Mesenchymal stem cell (in vitro differentiated cells and primary cell): ENCODE data around the gene HMOX1.

ENCODE experiments used
- DNase-seq: peaks from one replicate; pipeline ENCODE4 v3.0.0-alpha.2; 2013
- H2AFZ ChIP-seq: one replicate; pipeline ENCODE4 v1.6.1; 2013; ENCODE audit warnings: low read depth, mild to moderate bottlenecking, control low read depth, inconsistent platforms, low read length, moderate library complexity
- H2AK5ac ChIP-seq: 2 replicates; pipeline ENCODE4 v1.6.1; 2013; ENCODE audit warnings: low read length, moderate library complexity, mild to moderate bottlenecking, inconsistent platforms; ENCODE audit not compliant: severe bottlenecking
- H2BK120ac ChIP-seq: one replicate; pipeline ENCODE4 v1.6.1; 2013; ENCODE audit warnings: low read depth, mild to moderate bottlenecking, inconsistent platforms, low read length, moderate library complexity
- H2BK12ac ChIP-seq, 2 experiments: one replicate each; pipeline ENCODE4 v1.6.1; 2013; ENCODE audit warnings: inconsistent platforms in 2 of 2, low read length in 2 of 2, mild to moderate bottlenecking in 2 of 2, moderate library complexity in 2 of 2, control low read depth in 1 of 2
- H2BK15ac ChIP-seq: one replicate; pipeline ENCODE4 v1.6.1; 2013; ENCODE audit warnings: mild to moderate bottlenecking, low read depth, inconsistent platforms; ENCODE audit not compliant: poor library complexity, severe bottlenecking
- H2BK5ac ChIP-seq: 2 replicates; pipeline ENCODE4 v1.6.1; 2013; ENCODE audit warnings: low read depth, mild to moderate bottlenecking, low read length, control low read depth, inconsistent platforms; ENCODE audit not compliant: poor library complexity, severe bottlenecking
- H3K14ac ChIP-seq, 2 experiments: one replicate each; pipeline ENCODE4 v1.6.1; 2013; ENCODE audit warnings: inconsistent platforms in 2 of 2, low read length in 2 of 2, control low read depth in 1 of 2, mild to moderate bottlenecking in 1 of 2, moderate library complexity in 1 of 2
- H3K18ac ChIP-seq, 2 experiments: one replicate each; pipeline ENCODE4 v1.6.1; 2013; ENCODE audit warnings: inconsistent platforms in 2 of 2, low read length in 2 of 2, control low read depth in 1 of 2, low read depth in 1 of 2, mild to moderate bottlenecking in 1 of 2
- H3K23ac ChIP-seq, 2 experiments: one replicate each; pipeline ENCODE4 v1.6.1; 2013; ENCODE audit warnings: inconsistent platforms in 2 of 2, low read length in 2 of 2, mild to moderate bottlenecking in 2 of 2, moderate library complexity in 2 of 2, control low read depth in 1 of 2
- H3K27ac ChIP-seq: 2 replicates; pipeline ENCODE4 v1.5.1; 2013; ENCODE audit warnings: mild to moderate bottlenecking, moderate library complexity, low read length, control low read depth, inconsistent platforms; ENCODE audit not compliant: poor library complexity, severe bottlenecking
- H3K27me3 ChIP-seq, 2 experiments: 2 replicates each; pipeline versions ENCODE4 v1.6.1 to v1.7.0; 2013; ENCODE audit warnings: low read length in 2 of 2, mild to moderate bottlenecking in 2 of 2, moderate library complexity in 2 of 2, control low read depth in 1 of 2, inconsistent platforms in 1 of 2; ENCODE audit not compliant: control insufficient read depth in 1 of 2, insufficient read depth in 1 of 2
- H3K36me3 ChIP-seq, 2 experiments: 2 replicates each; pipeline versions ENCODE4 v1.6.1 to v1.7.0; 2013; ENCODE audit warnings: low read length in 2 of 2, control low read depth in 1 of 2, inconsistent platforms in 1 of 2, low read depth in 1 of 2, mild to moderate bottlenecking in 1 of 2; ENCODE audit not compliant: insufficient read depth in 2 of 2, control insufficient read depth in 1 of 2
- H3K4ac ChIP-seq, 2 experiments: one replicate each; pipeline ENCODE4 v1.6.1; 2013; ENCODE audit warnings: inconsistent platforms in 2 of 2, low read length in 2 of 2, mild to moderate bottlenecking in 2 of 2, moderate library complexity in 2 of 2, control low read depth in 1 of 2, low read depth in 1 of 2
- H3K4me1 ChIP-seq: 2 replicates; pipeline ENCODE4 v1.6.1; 2013; ENCODE audit warnings: low read depth, low read length, control low read depth; ENCODE audit not compliant: control insufficient read depth, insufficient read depth
- H3K4me2 ChIP-seq: 2 replicates; pipeline ENCODE4 v1.6.1; 2013; ENCODE audit warnings: low read length, mild to moderate bottlenecking, inconsistent platforms; ENCODE audit not compliant: poor library complexity, severe bottlenecking
- H3K4me3 ChIP-seq, 2 experiments: 2 replicates each; pipeline versions ENCODE4 v1.5.1 to v1.7.0; 2013; ENCODE audit warnings: low read length in 2 of 2, mild to moderate bottlenecking in 2 of 2, control low read depth in 1 of 2, low read depth in 1 of 2; ENCODE audit not compliant: insufficient read depth in 1 of 2
- H3K79me1 ChIP-seq: replicated peaks from 2 replicates; pipeline ENCODE4 v1.6.1; 2013; ENCODE audit warnings: mild to moderate bottlenecking, control low read depth, low read length, inconsistent platforms; ENCODE audit not compliant: poor library complexity, severe bottlenecking
- H3K9ac ChIP-seq: 2 replicates; pipeline ENCODE4 v1.7.0; 2013; ENCODE audit warnings: mild to moderate bottlenecking, low read length, moderate library complexity
- H3K9me3 ChIP-seq: 2 replicates; pipeline ENCODE4 v1.7.0; 2013; ENCODE audit warnings: mild to moderate bottlenecking, low read length; ENCODE audit not compliant: control insufficient read depth
- H4K8ac ChIP-seq: one replicate; pipeline ENCODE4 v1.6.1; 2013; ENCODE audit warnings: inconsistent platforms, mild to moderate bottlenecking, low read length, moderate library complexity
- H4K91ac ChIP-seq: one replicate; pipeline ENCODE4 v1.6.1; 2013; ENCODE audit warnings: mild to moderate bottlenecking, low read length, inconsistent platforms
- whole genome bisulfite sequencing: methylation state at CpG from one replicate; pipeline ENCODE4 v1.1.7; 2013; ENCODE audit warnings: mixed read lengths; 5-methylcytosine and 5-hydroxymethylcytosine counted together

Gene HMOX1

DNA sequence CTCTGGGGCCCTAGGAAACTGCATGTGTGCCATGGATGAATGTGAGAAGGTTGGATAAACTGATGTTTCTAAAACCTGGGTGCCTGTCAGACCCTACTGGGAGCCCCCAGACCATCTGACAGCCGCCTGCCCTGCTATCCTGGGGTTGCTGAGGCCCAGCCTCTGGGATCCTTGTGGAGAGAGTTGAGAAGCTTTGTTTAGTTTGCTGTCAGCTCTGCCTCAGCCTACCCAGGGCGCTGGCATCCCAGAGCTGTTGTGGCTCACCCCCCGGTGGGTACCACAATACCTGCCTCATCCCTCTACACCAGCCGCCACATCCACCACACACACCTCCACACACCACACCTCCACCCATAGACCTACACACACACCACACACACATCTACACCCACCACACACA, 38.5 kb upstream of the HMOX1 start:
- no peak for DNase-seq
- no peak overlapping the region for H2BK15ac ChIP-seq
- H3K4me2 ChIP-seq, result no peak overlapping the region
- no peak overlapping the region for H2AFZ ChIP-seq
- H3K4ac ChIP-seq, result no peak overlapping the region
- H3K27ac ChIP-seq, result no peak overlapping the region
- peaks cover 11% of the 10 kb centered on the region for H3K4me1 ChIP-seq
- peak overlapping the region; percentile 29 for H4K91ac ChIP-seq
- no peak overlapping the region for H3K23ac ChIP-seq
- no peak overlapping the region for H3K18ac ChIP-seq
- 94% methylated on average over 4 of the region's 4 CpGs for WGBS
- no peaks in the 10 kb centered on the region for H3K9me3 ChIP-seq
- peaks cover 85 to 89% of the 10 kb centered on the region in 2 experiments for H3K36me3 ChIP-seq
- H2BK120ac ChIP-seq, result no peak overlapping the region
- no peak overlapping the region for H3K14ac ChIP-seq
- no peak overlapping the region for H3K9ac ChIP-seq
- no peak overlapping the region for H2BK12ac ChIP-seq
- no peak overlapping the region for H2BK5ac ChIP-seq
- H3K79me1 ChIP-seq, result no peaks in the 10 kb centered on the region
- no peak overlapping the region for H3K4me3 ChIP-seq
- no peak overlapping the region for H2AK5ac ChIP-seq
- no peak overlapping the region for H4K8ac ChIP-seq
- no peaks in the 10 kb centered on the region for H3K27me3 ChIP-seq

DNA sequence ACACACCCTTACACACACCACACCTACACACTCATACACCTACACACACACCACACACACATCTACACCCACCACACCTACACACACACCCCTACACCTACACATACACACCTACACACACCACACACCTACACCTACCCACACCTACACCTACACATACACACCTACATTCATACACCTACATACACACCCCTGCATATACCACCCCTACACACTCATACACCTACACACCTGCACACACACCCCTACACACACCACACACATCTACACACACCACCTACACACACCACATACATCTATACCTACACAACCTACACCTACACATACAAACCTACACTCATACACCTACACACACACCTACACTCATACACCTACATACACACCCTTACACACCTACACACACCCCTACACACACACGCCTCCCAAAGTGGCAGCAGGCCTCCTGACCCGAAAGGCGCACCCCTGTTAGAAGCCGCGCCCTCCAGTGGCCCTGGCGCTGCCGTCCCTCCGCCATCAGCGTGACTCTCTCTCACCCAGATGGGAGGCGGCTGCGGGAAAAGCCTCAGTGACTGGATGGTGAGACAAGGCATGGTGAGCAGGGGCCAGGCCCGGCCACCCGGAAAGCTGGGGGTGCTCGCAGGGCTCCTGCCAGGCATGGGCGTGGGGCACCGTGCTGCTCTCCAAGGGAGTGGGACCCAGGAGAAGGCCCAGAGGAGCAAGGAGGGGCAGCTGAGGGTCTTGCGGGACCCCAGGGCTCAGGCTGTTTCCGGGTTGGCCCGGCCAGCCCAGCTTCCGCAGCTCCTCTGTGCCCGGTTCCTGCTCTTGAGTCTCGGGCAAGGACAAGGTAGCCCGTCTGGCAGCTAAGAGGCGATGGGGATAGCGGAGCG, 37.0 kb upstream of the HMOX1 start:
- Histone ChIP-seq H2BK15ac (no peak overlapping the region), H2AFZ (no peak overlapping the region), H3K27me3 (no peaks in the 10 kb centered on the region), H3K9ac (no peak overlapping the region), H3K4me2 (no peak overlapping the region), H2BK5ac (no peak overlapping the region), H4K91ac (peak overlapping the region; percentile 2), H3K18ac (no peak overlapping the region), H3K79me1 (no peaks in the 10 kb centered on the region), H3K4me3 (no peak overlapping the region), H2BK12ac (no peak overlapping the region), H3K4ac (no peak overlapping the region), H3K27ac (no peak overlapping the region), H3K14ac (peak overlapping the region in 1 of 2 experiments; percentile 15), H3K23ac (no peak overlapping the region), H3K36me3 (peaks cover 83 to 88% of the 10 kb centered on the region in 2 experiments), H3K9me3 (no peaks in the 10 kb centered on the region), H4K8ac (no peak overlapping the region), H3K4me1 (peaks cover 16% of the 10 kb centered on the region), H2AK5ac (no peak overlapping the region), H2BK120ac (no peak overlapping the region)
- WGBS, result 97% methylated on average over 26 of the region's 26 CpGs
- DNase-seq, result no peak

DNA sequence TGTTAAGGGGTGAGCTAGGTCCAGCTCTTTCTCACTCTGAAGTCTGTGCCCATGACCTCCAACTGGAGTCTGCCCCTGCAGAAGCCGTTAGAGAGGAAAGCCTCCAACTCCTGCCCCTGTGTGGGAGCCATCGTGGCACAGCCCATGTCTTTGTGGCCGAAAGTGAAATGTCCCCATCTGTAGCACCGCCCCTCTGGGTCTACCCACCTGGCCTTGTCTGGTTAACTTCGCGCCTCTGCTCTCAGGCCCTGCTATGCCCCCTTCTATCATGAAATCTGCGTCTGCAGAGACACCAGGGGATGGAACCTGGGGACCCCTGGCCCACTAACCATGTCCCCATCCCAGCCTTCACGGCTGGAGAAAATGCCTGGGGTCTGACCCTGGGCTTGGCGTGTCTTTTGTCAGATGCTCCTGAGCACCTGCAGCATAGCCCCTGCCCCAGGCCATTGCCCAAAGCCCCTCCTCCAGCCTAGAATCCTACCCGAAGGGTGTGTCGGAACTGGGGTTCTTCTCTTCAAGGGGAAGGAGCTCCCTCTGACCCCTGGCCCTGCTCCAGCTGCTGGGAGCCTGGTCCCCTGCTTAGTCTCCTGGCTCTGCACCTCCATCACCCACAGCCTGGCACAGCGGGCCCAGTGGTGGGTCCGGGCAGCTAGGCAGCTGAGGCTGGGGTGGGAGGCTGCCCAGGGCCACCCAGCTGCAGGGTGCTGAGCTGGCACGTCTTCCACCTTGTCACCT, 35.8 kb upstream of the HMOX1 start:
- Histone ChIP-seq H2AFZ (no peak overlapping the region), H3K79me1 (no peaks in the 10 kb centered on the region), H3K27ac (no peak overlapping the region), H3K18ac (no peak overlapping the region), H2BK12ac (no peak overlapping the region), H3K4me2 (no peak overlapping the region), H2BK5ac (no peak overlapping the region), H3K27me3 (no peaks in the 10 kb centered on the region), H2AK5ac (no peak overlapping the region), H4K8ac (no peak overlapping the region), H3K14ac (no peak overlapping the region), H3K9ac (no peak overlapping the region), H4K91ac (no peak overlapping the region), H3K9me3 (no peaks in the 10 kb centered on the region), H3K4ac (no peak overlapping the region), H2BK120ac (no peak overlapping the region), H3K4me1 (peaks cover 28% of the 10 kb centered on the region), H3K23ac (no peak overlapping the region), H3K4me3 (no peak overlapping the region), H3K36me3 (peaks cover 75 to 84% of the 10 kb centered on the region in 2 experiments), H2BK15ac (no peak overlapping the region)
- WGBS, result 92% methylated on average over 14 of the region's 14 CpGs
- no peak for DNase-seq

DNA sequence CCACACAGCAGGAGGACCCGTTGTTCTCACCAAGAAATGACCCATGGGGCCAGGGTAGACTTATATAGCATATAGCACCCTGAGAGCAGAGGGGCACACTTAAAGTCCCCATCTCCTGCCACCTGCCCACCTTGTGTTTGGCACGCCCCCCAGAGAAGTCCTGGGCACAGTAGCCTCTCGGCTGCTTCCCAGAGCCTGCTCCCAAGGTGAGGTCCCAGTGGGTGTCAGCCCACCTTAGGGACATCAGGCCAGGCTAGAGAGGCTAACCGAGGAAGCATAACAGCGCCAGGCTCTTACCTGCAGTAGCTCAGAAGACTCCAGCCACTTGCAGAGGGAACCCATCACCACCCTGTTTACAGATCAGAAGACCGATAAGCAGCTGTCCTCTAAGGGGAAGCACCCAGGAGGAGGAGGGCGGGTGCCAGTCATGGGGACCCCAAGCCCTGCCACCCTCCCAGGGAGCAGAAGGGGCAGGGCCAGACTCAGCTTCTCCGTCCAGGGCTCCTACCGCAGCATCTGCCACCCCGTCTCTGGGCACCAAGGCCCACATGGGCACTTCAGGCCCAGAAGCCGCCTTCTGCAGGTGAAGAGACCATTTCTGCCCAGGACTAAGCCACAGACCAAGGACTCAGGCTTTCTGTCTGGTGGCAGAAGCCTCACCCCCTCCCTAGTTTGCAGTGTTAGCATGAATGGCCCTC, 34.9 kb upstream of the HMOX1 start:
- H3K27ac ChIP-seq, result no peak overlapping the region
- H4K8ac ChIP-seq, result no peak overlapping the region
- H3K18ac ChIP-seq, result no peak overlapping the region
- H3K9me3 ChIP-seq, result no peaks in the 10 kb centered on the region
- H4K91ac ChIP-seq, result no peak overlapping the region
- peaks cover 33% of the 10 kb centered on the region for H3K4me1 ChIP-seq
- no peaks in the 10 kb centered on the region for H3K79me1 ChIP-seq
- H3K27me3 ChIP-seq, result no peaks in the 10 kb centered on the region
- no peak overlapping the region for H3K23ac ChIP-seq
- H3K14ac ChIP-seq, result no peak overlapping the region
- no peak overlapping the region for H3K4ac ChIP-seq
- H3K4me3 ChIP-seq, result no peak overlapping the region
- no peak overlapping the region for H2BK120ac ChIP-seq
- WGBS, result 96% methylated on average over 11 of the region's 11 CpGs
- H2BK12ac ChIP-seq, result no peak overlapping the region
- H3K4me2 ChIP-seq, result no peak overlapping the region
- H3K9ac ChIP-seq, result no peak overlapping the region
- DNase-seq, result no peak
- no peak overlapping the region for H2BK5ac ChIP-seq
- no peak overlapping the region for H2BK15ac ChIP-seq
- peaks cover 69 to 75% of the 10 kb centered on the region in 2 experiments for H3K36me3 ChIP-seq
- no peak overlapping the region for H2AFZ ChIP-seq
- no peak overlapping the region for H2AK5ac ChIP-seq
